GM21786 (cell line): ENCODE data around the gene OR11A1.

Experiments used
- ATAC-seq: cut with Tn5 transposase; IDR thresholded peaks from one replicate; pipeline ENCODE4 v1.9.1; 2021; ENCODE audit not compliant: unreplicated experiment

The OR11A1 gene

GRCh38 chr6:29399525-29399924 lies 57.3 kb downstream of the OR11A1 start:
- ATAC-seq: no peak

GRCh38 chr6:29395331-29395730 lies 61.5 kb downstream of the OR11A1 start, which contains the start of gene OR12D2:
Gene OR12D2 (plus strand): TSS chr6:29395631. CDS start chr6:29396700, 1,069 bp downstream.
- ATAC-seq: no peak

GRCh38 chr6:29388533-29388932 lies 68.3 kb downstream of the OR11A1 start:
- ATAC-seq: no peak

GRCh38 chr6:29376003-29376402 lies 80.9 kb downstream of the OR11A1 start:
- no peak for ATAC-seq
